OCI-LY7 (cell line): ENCODE results near the gene CDKN2B-AS1.

ENCODE experiments used
- CTCF ChIP-seq: fragments of 200-600 bp; sonication (generic); conservative IDR thresholded peaks from 2 replicates; pipeline ENCODE4 v1.5.1; 2014; ENCODE audit warnings: mild to moderate bottlenecking, antibody characterized with exemption, low read length, moderate library complexity, mixed read lengths
- EZH2phosphoT487 ChIP-seq: fragments of 200-600 bp; sonication (generic); IDR thresholded peaks from 2 replicates; pipeline ENCODE4 v1.6.1; 2018; ENCODE audit warnings: low read depth, borderline replicate concordance, mild to moderate bottlenecking, mixed run types, antibody characterized with exemption, low read length, moderate library complexity, mixed read lengths

- no peak for TF ChIP-seq CTCF
- TF ChIP-seq EZH2phosphoT487 = no peak
Measured at GRCh38 chr9:21988056-21988990, 6.3 kb upstream of the CDKN2B-AS1 start.
